NCI-H748 (cell line): ENCODE results near the gene PRRT3.
"Not testable (repeated sequence)": the region's sequence is repeated elsewhere in the genome, so short reads cannot be mapped to it uniquely, and the experiment has no call there.

ENCODE experiments used
- DNase-seq: peaks from one replicate; lab custom pipeline; 2025; ENCODE audit not compliant: unreplicated experiment; lab: John Stamatoyannopoulos, UW

Gene PRRT3

DNA sequence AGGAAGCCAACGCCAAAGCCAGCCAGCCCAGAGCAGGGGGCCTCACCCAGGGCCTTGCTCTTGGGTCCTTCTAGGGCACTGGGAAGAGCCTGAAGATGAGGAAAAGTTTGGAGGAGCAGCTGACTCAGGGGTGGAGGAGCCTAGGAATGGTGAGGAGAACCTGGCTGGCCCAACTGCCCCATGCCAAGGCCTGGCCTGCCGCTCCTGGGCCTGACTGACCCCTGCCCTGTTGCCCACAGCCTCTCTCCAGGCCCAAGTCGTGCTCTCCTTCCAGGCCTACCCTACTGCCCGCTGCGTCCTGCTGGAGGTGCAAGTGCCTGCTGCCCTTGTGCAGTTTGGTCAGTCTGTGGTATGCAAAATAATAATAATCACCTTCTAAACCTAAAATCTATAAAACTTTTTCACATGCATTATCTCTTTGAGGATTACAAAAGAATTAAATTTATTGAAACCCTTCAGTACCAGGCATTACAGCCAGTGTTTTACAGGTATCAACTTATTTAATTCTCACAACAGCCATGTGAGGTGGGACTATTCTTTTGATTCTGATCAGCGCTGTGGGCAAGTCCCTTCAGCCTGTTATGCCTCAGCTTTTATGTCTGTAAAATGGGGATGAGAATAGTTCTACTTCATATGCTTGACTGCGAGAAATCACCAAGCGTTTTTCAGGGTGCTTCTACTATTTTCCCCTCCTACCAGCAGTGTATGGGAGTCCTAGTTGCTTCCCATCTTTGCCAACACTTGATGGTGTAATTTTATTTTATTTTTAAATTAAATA lies 33.8 kb downstream of the PRRT3 start:
- DNase-seq: no peak

DNA sequence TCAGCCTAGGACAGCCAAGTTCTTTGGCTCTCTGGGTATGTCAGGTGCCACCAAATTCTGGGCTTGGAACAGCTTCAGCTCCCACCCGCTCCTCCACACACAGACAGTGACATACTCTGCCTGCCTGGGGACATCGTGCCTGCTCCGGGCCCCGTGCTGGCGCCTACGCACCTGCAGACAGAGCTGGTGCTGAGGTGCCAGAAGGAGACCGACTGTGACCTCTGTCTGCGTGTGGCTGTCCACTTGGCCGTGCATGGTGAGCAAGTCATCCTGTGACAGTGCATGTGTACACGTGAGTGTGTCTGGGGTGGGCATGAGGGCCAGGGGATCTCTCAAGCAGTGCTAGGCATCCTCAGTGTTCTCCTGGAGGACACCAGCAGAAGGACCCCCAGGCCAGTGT lies 34.4 kb downstream of the PRRT3 start:
- no peak for DNase-seq

DNA sequence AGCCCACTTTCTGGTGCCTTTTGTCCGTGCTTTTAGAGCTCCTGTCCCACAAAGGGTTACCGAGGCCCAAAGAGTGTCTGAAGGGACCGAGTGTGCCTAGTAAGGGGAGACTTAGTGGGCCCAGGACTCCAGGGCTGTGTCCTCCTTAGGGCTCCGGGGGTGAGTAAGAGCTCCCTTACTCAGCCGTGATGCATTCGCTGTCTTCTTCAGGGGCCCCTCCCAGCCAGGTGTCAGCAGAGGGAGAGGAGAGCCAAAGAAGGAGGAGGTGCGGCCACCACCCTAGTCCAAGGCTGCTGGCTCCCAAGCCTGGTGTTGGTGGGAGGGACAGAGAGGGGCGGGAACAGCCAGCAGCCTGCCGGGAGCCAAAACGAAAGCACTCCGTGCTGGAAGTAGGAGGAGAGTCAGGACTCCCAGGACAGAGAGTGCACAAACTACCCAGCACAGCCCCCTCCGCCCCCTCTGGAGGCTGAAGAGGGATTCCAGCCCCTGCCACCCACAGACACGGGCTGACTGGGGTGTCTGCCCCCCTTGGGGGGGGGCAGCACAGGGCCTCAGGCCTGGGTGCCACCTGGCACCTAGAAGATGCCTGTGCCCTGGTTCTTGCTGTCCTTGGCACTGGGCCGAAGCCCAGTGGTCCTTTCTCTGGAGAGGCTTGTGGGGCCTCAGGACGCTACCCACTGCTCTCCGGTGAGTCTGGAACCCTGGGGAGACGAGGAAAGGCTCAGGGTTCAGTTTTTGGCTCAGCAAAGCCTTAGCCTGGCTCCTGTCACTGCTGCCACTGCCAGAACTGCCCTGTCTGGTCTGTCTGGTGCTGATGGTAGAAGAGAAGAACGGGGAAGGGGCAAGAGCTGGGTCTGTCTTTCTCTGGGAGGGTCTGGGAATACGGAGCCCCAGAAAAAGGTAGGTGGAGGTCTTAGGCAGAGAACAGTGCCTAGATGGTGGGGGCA lies 35.2 kb downstream of the PRRT3 start, which contains the start of gene IL17RC:
TSS of gene IL17RC (plus strand) at position 365 of the 947 bp plus-strand sequence. CDS start at position 583, 218 bp downstream.
- DNase-seq: peak; percentile 81

DNA sequence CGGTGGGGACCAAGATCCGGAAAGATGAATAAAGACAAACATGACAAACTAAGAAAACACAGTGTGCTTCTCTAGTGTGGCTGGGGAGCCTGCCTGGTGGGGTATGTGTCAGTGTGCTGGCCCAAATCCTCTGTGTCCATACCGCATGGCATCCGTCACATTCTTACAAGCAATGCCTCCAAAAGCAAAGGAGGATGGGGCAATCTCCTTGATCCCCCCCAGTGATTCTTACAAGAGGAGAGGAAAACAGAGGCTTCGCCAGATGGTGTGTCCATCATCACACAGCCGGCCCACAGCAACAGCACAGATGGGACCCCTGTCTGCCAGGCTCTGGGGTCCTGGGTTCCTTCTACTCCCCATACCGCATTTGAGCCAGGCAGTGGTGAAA lies 35.9 kb downstream of the PRRT3 start:
- DNase-seq: no peak

DNA sequence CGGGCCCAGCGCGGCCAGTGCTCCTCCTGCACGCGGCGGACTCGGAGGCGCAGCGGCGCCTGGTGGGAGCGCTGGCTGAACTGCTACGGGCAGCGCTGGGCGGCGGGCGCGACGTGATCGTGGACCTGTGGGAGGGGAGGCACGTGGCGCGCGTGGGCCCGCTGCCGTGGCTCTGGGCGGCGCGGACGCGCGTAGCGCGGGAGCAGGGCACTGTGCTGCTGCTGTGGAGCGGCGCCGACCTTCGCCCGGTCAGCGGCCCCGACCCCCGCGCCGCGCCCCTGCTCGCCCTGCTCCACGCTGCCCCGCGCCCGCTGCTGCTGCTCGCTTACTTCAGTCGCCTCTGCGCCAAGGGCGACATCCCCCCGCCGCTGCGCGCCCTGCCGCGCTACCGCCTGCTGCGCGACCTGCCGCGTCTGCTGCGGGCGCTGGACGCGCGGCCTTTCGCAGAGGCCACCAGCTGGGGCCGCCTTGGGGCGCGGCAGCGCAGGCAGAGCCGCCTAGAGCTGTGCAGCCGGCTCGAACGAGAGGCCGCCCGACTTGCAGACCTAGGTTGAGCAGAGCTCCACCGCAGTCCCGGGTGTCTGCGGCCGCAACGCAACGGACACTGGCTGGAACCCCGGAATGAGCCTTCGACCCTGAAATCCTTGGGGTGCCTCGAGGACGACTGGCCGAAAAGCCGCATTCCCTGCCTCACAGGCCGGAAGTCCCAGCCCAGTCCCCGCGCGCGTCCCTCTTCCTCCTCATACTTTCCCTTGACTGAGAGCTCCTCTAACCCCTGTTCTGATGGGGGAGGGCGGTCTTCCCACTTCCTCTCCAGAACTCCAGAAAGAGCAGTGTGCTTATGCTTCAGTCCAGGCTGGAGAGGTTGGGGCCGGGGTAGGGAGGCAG lies 36.7 kb downstream of the PRRT3 start:
- peak; percentile 62 for DNase-seq

DNA sequence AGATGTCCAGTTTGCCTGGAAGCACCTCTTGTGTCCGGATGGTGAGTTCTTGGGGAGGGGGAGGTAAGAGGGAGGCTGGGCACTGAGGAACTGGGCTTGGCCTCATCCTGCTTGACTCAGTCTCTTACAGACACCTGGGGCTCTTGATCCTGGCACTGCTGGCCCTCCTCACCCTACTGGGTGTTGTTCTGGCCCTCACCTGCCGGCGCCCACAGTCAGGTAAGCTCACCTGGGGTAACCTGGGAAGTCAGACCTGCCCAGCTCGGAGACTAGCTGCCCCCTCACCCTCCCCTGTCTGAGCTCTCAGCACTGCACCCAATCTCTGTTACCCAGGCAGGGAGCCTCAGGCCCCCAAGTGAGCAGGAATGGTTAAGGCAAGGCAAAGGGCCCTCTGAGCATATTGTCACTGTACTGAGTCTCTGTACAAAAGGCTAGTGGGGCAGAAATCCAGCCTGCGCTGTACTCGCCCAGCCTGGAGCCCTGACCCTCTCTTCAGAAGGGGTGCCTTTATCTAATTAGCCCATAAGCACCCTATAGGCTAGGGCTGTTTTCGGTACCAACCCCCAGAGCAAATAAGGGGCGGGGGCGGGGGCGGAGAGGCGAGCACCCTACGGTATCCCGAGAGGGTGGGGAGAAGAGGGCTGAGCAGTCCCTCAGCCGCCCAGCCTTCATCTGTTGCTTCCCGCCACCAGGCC lies 37.5 kb downstream of the PRRT3 start:
- DNase-seq: no peak

DNA sequence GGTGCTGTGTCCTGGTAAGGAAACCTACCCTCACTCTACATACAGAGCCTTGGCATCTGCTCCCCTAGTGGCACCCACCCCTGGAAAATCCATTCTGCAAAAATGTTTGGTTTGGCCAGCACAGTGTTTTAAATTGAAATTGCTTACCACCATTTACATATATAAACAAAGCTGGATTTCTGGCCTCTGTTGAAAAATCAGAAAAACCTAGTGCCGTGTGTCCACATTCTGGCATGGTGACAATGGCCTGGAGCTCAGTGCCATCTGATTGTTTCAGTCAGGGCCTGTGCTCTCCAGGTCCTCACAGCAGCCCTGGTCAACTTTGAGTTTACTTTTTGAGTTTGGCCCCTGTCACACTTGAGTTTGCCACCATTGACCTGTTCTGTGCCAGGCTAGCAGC lies 38.2 kb downstream of the PRRT3 start:
- DNase-seq: no peak

DNA sequence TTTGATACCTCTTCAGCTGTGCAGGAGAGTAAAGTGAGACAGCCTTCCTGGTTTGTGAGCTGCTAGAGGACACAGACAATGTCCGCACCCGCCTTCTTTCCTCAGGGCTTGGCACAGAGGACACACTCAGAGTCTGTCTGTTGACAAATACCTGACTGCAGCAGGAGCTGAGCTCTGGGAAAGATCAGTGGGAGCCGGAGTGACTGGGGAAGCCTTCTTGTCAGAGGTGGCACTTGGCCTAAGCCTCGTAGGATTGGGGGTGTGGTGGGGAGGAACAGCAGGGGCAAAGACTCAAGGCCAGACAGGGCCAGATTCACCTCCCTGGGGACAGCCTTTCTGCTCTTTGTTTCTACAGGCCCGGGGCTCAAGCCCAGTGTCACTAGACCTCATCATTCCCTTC lies 38.6 kb downstream of the PRRT3 start:
- no peak for DNase-seq

DNA sequence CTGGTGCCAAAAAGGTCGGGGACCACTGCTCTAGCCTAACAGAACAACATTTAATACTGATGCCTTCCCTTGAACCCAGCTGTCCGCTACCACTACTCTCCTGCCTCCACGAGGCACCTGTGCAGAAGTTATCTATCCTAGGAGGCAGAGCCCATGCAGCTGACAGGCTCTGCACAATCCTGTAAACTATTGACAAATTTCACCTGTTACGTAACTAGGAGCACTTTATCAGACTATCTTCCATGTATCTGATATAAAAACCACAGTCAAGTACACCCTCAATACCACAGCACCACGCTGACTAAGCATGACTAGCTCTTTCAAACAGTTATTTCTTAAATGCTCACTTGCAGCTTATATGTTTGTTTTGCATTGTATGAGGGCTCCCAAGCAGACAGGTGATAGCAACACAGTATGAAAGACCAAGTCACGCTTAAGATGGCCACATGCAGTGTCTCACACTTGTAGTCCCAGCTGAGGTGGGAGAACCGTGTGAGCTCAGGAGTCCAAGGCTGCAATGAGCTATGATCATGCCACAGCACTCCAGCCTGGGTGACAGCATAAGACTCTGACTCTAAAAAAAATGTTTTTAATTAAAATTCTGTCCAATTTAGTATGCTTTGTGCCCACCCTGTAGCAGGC lies 39.8 kb downstream of the PRRT3 start:
- no peak for DNase-seq

DNA sequence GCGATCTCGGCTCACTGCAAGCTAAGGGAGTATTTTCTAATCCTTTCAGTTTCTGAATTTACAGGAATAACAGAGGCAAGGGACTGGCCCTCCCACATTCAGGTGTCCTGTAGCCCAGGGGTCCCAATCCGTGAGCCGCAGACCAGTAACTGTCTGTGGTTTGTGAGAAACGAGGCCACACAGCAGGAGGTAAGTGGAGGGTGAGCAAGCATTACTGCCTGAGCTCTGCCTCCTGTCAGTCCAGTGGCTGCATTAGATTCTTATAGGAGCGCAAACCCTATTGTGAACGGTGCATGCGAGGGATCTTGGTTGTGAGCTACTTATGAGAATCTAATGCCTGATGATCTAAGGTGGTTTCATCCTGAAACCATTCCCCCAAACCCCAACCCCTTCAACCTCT lies 40.3 kb downstream of the PRRT3 start:
- DNase-seq: no peak

DNA sequence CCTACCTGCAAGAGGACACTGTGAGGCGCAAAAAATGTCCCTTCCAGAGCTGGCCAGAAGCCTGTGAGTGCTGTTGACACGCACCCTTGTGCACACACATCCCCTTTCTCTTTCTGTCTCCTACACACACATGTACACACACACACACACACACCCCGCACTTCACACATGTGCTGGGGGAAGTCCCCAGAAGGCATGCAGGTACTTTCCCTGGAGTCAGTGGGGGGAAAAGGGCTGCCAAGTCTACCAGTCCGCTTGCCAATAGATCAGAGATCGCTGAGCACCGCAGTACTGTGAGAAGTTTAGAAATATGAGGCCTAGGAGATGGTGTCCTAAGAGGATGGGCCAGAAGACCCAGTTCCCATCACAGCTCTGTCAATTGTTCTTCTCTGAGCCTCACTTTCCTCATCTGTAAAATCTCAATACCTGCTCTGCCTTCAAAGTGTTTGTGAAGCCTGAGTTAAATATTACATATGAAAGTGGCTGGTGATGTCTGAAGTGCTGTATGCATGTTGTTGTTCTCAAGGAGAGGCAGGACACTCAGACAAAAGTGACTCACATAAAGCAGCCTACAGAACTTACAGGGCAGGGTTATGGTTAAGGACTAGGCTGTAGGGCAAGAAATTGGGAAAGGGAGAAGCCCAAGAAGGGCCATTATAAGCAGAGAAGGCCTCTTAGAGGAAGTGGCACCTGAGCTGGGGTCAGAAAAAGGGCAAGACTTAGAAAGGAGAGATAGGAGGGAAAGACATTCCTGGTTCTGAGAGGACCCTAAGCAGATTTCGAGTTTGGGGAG lies 42.8 kb downstream of the PRRT3 start:
- DNase-seq: no peak

DNA sequence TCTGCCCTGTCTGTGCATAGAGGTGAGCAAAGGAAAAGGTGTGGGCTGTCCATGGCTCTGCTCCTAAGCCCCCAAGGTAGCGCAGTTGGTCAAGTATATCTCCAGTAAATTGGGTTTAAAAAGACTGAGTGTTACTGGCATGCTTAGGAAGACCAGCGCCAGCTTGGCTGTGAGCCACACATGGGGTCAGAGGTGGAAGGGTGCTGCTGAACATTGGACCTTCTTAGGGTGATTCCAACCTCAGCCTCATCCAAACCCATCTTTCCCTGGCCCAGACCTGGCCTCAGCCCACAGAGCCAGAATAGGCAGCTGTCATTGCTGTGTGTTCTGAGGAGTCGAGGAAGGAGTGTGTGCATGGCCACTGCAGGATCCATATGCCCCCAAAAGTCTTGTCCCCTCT lies 43.9 kb downstream of the PRRT3 start:
- no peak for DNase-seq

DNA sequence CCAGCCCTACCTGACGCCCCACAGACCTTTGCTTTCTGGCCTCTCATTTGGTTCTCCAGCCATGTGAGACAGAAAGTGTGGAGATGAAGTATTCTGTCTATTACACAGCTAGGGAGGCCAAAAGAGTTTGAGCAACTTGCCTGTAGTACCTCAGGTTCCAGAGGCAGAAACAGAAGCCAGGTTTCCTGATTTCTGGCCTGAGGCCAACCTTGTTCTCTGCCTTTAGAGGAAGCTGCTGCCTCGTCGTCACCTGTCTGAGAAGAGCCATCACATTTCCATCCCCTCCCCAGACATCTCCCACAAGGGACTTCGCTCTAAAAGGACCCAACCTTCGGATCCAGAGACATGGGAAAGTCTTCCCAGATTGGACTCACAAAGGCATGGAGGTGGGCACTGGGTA lies 45.7 kb downstream of the PRRT3 start:
- DNase-seq: no peak

DNA sequence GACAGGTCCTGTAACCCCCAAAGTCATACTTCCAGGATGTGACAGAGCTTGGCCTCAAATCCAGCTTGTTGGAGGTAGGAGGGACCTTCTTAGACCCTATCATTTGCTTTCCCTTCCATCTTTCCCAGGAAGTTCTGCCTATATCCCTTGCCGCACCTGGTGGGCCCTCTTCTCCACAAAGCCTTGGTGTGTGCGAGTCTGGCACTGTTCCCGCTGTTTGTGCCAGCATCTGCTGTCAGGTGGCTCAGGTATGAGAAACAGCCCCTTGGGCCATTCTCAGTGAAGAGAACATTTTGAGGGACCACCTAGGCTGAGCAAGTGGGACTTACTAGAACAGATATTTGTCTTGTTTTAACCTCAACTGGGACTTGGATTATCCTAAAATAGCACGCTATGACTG lies 48.3 kb downstream of the PRRT3 start:
- DNase-seq: no peak

DNA sequence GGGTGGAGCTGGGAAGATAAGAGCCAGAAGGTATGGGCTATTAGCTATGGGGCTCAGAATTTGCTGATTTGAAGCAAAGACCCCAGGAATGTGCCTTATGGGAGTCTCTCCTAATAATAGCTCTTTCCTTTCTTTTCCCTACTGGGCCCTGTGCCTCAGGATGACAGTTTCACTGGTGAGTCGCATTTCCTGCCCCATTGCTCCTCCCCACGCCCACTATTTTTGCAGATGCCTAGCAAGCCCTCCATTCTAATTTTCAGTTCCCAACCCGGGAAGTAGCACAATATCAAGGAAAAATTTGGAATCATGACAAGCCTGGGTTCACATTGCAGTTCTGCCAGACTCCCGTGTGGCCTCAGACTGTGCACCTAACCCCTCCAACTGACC lies 49.0 kb downstream of the PRRT3 start:
- DNase-seq: no peak

DNA sequence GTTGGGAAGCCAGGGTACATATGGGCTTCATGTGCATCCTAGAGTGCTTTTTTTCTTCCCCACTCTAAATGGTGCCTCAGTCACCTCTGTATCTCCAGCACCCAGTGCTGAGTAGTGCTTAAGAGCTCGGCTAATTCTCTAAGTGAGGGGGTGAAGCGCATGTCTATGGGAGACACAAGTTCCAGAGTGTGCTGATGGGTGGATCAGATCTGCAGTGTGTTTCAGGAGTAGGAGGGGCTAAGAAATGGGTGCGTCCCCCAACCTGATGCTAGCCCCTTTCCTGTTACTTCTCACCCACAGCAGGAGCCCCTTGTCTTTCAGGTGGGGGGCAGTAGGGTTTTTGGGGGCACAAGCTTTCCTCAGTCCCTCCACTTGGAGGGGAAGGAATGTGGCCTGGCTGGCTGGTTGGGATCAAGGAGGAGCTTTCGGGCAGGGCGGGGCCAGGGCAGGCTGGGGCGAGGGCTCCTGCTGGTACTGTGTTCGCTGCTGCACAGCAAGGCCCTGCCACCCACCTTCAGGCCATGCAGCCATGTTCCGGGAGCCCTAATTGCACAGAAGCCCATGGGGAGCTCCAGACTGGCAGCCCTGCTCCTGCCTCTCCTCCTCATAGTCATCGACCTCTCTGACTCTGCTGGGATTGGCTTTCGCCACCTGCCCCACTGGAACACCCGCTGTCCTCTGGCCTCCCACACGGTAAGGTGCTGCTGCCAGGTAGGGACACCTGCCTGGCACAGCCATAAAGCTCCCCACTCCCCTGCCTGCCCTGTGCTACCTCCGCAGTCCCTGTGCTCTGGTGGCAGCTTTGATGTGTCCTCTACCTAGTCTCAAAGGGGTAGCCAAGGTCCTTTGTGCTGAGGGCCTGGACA lies 49.6 kb downstream of the PRRT3 start, which contains the start of gene IL17RE:
TSS of gene IL17RE (plus strand) at position 477 of the 866 bp plus-strand sequence. CDS start at position 562, 85 bp downstream.
- no peak for DNase-seq

DNA sequence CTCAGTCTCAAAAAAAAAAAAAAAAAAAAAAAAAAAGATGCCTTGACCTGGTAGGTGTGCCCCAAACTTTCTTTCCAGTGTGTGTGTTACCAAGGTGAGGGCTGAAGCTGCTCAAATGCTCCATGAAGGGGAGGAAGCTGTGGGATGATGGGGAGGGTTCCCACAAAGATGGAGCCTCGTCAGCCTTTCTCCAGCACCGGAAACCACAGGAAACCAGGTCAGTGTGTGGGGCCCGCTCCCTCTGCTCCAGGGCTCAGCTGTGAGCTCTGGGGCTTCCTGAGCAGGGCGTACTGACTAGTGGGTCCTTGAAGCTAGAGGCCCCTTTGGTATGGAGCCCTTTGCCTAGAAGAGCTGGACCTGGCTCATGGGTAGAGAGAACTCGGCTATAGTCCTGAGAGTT lies 50.2 kb downstream of the PRRT3 start:
- DNase-seq: no peak

DNA sequence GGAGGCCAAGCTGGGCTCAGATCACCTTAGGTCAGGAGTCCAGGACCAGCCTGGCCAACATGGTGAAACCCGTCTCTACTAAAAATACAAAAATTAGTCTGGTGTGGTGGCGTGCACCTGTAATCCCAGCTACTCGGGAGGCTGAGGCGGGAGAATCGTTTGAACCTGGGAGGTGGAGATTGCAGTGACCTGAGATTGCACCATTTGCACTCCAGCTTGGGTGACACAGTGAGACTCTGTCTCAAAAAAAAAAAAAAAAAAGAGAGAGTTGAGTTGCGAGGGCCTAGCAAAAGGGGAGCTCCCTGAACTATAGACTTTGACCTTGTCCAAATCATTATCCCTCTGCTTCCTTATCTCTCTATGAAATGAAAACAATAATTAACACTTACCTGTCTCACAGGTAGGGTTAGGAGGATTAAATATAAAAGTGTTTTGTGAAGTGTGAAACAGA lies 51.2 kb downstream of the PRRT3 start:
- DNase-seq: not testable (repeated sequence)
